Thymus (tissue), 11 donors: ENCODE measurements around the gene PPP1R14B. TPM values are rescaled to one million over a fixed set of nuclear protein-coding genes. Genes with fewer than 3 reads are reported as not detected.

Experiments
- DNase-seq, 9 donors: peaks; one replicate each; pipeline ENCODE4 v3.0.0-alpha.2; 2013; ENCODE audit warnings: low spot score in 9 of 9, low read depth in 6 of 9, missing footprints in 1 of 9
- H3K27ac ChIP-seq, 2 donors: one replicate each; pipeline ENCODE4 v1.5.1; 2013; ENCODE audit warnings: control low read depth in 1 of 2, low read depth in 1 of 2, low read length in 1 of 2, mild to moderate bottlenecking in 1 of 2, moderate library complexity in 1 of 2
- H3K27me3 ChIP-seq, 2 donors: one replicate each; pipeline ENCODE4 v1.5.1; 2013; ENCODE audit warnings: low read length in 1 of 2; ENCODE audit not compliant: control insufficient read depth in 2 of 2, insufficient read depth in 1 of 2
- H3K36me3 ChIP-seq, 2 donors: one replicate each; pipeline ENCODE4 v1.5.1; 2013; ENCODE audit warnings: low read length in 1 of 2, mild to moderate bottlenecking in 1 of 2, moderate library complexity in 1 of 2; ENCODE audit not compliant: control insufficient read depth in 2 of 2, insufficient read depth in 2 of 2
- H3K4me1 ChIP-seq, 2 donors: one replicate each; pipeline ENCODE4 v1.5.1; 2013; ENCODE audit warnings: low read length in 2 of 2; ENCODE audit not compliant: control insufficient read depth in 2 of 2, insufficient read depth in 2 of 2
- H3K4me3 ChIP-seq, 2 donors: one replicate each; pipeline ENCODE4 v1.5.1; 2013; ENCODE audit warnings: low read length in 2 of 2, control low read depth in 1 of 2, mild to moderate bottlenecking in 1 of 2
- H3K9me3 ChIP-seq, 2 donors: one replicate each; pipeline ENCODE4 v1.5.1; 2013; ENCODE audit warnings: low read length in 1 of 2, mild to moderate bottlenecking in 1 of 2; ENCODE audit not compliant: control insufficient read depth in 2 of 2, insufficient read depth in 1 of 2
- whole genome bisulfite sequencing: extraction: QIAGEN DNeasy Blood & Tissue Kit; methylation state at CpG from one replicate; pipeline ENCODE4 v1.1.7; 2013; 5-methylcytosine and 5-hydroxymethylcytosine counted together
- polyA plus RNA-seq: library from polyadenylated mRNA; stranded (reverse); fragments of 200-250 nt; gene quantifications from one replicate; pipeline ENCODE4 v1.2.3, GENCODE V29; 2013
- total RNA-seq: library from RNA; stranded (reverse); fragments of 120-200 nt; gene quantifications from one replicate; pipeline ENCODE4 v1.2.4, GENCODE V29; 2013
- donor health status: healthy.

Gene PPP1R14B
- total and polyA plus RNA-seq, 2 donors, result 105 to 106 TPM

GRCh38 chr11:64230985-64231365, 15.8 kb downstream of the PPP1R14B start:
- WGBS, result 4% methylated on average over 8 of the region's 8 CpGs
- DNase-seq, result peak in 1 of 9 donors; percentile 47
- H3K4me1 ChIP-seq, result peaks cover 32 to 71% of the 10 kb centered on the region in 2 donors

GRCh38 chr11:64230171-64230984, 16.4 kb downstream of the PPP1R14B start, which contains the start of gene DNAJC4:
Gene DNAJC4 (plus strand): TSS chr11:64230548. CDS start chr11:64230855, 307 bp downstream.
- H3K4me1 ChIP-seq, result peaks cover 32 to 70% of the 10 kb centered on the region in 2 donors
- under 1% methylated on average over 62 of the region's 62 CpGs for WGBS
- peaks cover 0 to 16% of the 10 kb centered on the region in 2 donors for H3K27me3 ChIP-seq
- peak within 1 kb of the TSS; percentile 64 to 75 for H3K4me3 ChIP-seq
- peaks cover 0 to 11% of the 10 kb centered on the region in 2 donors for H3K9me3 ChIP-seq
- peaks cover 0 to 3% of the 10 kb centered on the region in 2 donors for H3K36me3 ChIP-seq
- H3K27ac ChIP-seq, result peak within 1 kb of the TSS; percentile 77 to 94
- peak in 6 of 9 donors; percentile 82 to 95 (median 85) for DNase-seq

More at GRCh38 chr11:64230985-64231365, 15.8 kb downstream of the PPP1R14B start:
- Histone ChIP-seq H3K9me3 (peaks cover 0 to 11% of the 10 kb centered on the region in 2 donors), H3K4me3 (peak overlapping the region; percentile 64 to 75), H3K27ac (peak overlapping the region; percentile 77 to 94), H3K36me3 (peaks cover 2 to 3% of the 10 kb centered on the region in 2 donors), H3K27me3 (peaks cover 0 to 16% of the 10 kb centered on the region in 2 donors)

GRCh38 chr11:64229744-64230170, 17.0 kb downstream of the PPP1R14B start:
- DNase-seq, result no peak
- Histone ChIP-seq H3K4me1 (peaks cover 32 to 71% of the 10 kb centered on the region in 2 donors), H3K4me3 (peak overlapping the region; percentile 64 to 75), H3K9me3 (peaks cover 0 to 11% of the 10 kb centered on the region in 2 donors), H3K27ac (peak overlapping the region; percentile 77 to 94), H3K27me3 (peaks cover 0 to 13% of the 10 kb centered on the region in 2 donors), H3K36me3 (peaks cover 0 to 3% of the 10 kb centered on the region in 2 donors)
- WGBS, result 72% methylated on average over 13 of the region's 13 CpGs

- Histone ChIP-seq H3K4me1 (peaks cover 32 to 73% of the 10 kb centered on the region in 2 donors), H3K4me3 (peak overlapping the region in 1 of 2 donors; percentile 75), H3K27me3 (peaks cover 0 to 13% of the 10 kb centered on the region in 2 donors), H3K9me3 (peaks cover 0 to 11% of the 10 kb centered on the region in 2 donors), H3K27ac (peak overlapping the region; percentile 10 to 77), H3K36me3 (peaks cover 0 to 5% of the 10 kb centered on the region in 2 donors)
- WGBS, result 94% methylated on average over 12 of the region's 12 CpGs
- no peak for DNase-seq
Observed at GRCh38 chr11:64229090-64229743, 17.5 kb downstream of the PPP1R14B start.

- Histone ChIP-seq H3K36me3 (peaks cover 16 to 22% of the 10 kb centered on the region in 2 donors), H3K27ac (peak overlapping the region; percentile 83 to 89), H3K4me3 (peak overlapping the region; percentile 69 to 89), H3K27me3 (peaks cover 0 to 5% of the 10 kb centered on the region in 2 donors), H3K4me1 (peaks cover 27 to 61% of the 10 kb centered on the region in 2 donors), H3K9me3 (peaks cover 0 to 11% of the 10 kb centered on the region in 2 donors)
- 90% methylated on average over 3 of the region's 3 CpGs for WGBS
- no peak for DNase-seq
Observed at GRCh38 chr11:64227405-64227956, 19.3 kb downstream of the PPP1R14B start.

- peaks cover 27 to 52% of the 10 kb centered on the region in 2 donors for H3K4me1 ChIP-seq
- peaks cover 21 to 24% of the 10 kb centered on the region in 2 donors for H3K36me3 ChIP-seq
- peak overlapping the region; percentile 69 to 89 for H3K4me3 ChIP-seq
- peaks cover 0 to 5% of the 10 kb centered on the region in 2 donors for H3K27me3 ChIP-seq
- 2% methylated on average over 26 of the region's 26 CpGs for WGBS
- H3K27ac ChIP-seq, result peak overlapping the region; percentile 83 to 89
- H3K9me3 ChIP-seq, result peaks cover 0 to 11% of the 10 kb centered on the region in 2 donors
- DNase-seq, result peak in 4 of 9 donors; percentile 46 to 77 (median 61)
Observed at GRCh38 chr11:64226507-64227051, 20.2 kb downstream of the PPP1R14B start.

- H3K9me3 ChIP-seq, result peaks cover 0 to 11% of the 10 kb centered on the region in 2 donors
- under 1% methylated on average over 54 of the region's 54 CpGs for WGBS
- peak within 1 kb of the TSS; percentile 69 to 89 for H3K4me3 ChIP-seq
- peak within 1 kb of the TSS; percentile 83 to 89 for H3K27ac ChIP-seq
- peaks cover 27 to 29% of the 10 kb centered on the region in 2 donors for H3K36me3 ChIP-seq
- peaks cover 0 to 5% of the 10 kb centered on the region in 2 donors for H3K27me3 ChIP-seq
- peak in 7 of 9 donors; percentile 83 to 96 (median 91) for DNase-seq
- H3K4me1 ChIP-seq, result peaks cover 25 to 45% of the 10 kb centered on the region in 2 donors
Observed at GRCh38 chr11:64225608-64226506, 20.9 kb downstream of the PPP1R14B start, which contains the start of the genes NUDT22 and TRPT1. Gene NUDT22 (plus strand): TSS chr11:64226274. CDS start chr11:64226653, 379 bp downstream. Gene TRPT1 (minus strand): TSS chr11:64226186. CDS start chr11:64225860, 326 bp downstream.
